Measurements from ENCODE around the gene SLC25A18.

DNA sequence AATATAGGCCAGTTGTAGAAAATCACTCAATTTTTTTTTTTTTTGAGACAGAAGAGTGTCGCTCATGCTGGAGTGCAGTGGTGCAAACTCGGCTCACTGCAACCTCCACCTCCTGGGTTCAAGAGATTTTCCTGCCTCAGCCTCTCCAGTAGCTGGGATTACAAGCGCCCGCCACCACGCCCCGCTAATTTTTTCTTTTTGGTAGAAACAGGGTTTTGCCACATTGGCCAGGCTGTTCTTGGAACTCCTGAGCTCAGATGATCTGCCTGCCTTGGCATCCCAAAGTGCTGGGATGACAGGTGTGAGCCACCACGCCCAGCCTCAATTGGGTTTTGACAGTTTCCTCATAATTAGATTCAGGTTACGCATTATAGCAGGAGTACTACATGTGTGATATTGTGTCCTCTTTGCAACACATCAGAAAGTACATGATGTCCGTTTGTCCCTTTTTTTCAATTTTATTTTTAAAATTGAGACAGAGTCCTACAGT lies 67.8 kb downstream of the SLC25A18 start:
- TF ChIP-seq GATA2 (IDR thresholded peaks at IDR 0.05; ENCODE audit: low read depth, low read length) (no peak), GATA3 (IDR thresholded peaks at IDR 0.05; ENCODE audit: low read depth, low read length) (no peak)
